ENCODE data around the gene CELSR1. TPM values are rescaled to one million over a fixed set of nuclear protein-coding genes. Genes with fewer than 3 reads are reported as not detected.

CELSR1 gene
- total and polyA plus RNA-seq, 2 donors (not counting 1 experiment from before 2014, with no cell fraction given): 0.07 to 1.8 TPM

- peak; percentile 50 to 53 for DNase-seq (ENCODE audit: low read depth in 2 of 2)
- Histone ChIP-seq H3K27me3 (ENCODE audit: control insufficient read depth, insufficient read depth, low read length) (no peaks in the 10 kb centered on the region), H3K36me3 (ENCODE audit: control insufficient read depth, insufficient read depth, low read length) (no peaks in the 10 kb centered on the region), H3K9me3 (ENCODE audit: control insufficient read depth, insufficient read depth, low read depth, low read length) (no peaks in the 10 kb centered on the region), H2AFZ (ENCODE audit: low read length) (no peak overlapping the region), H3K27ac (ENCODE audit: insufficient read depth, low read length) (no peak overlapping the region), H3K9ac (ENCODE audit: insufficient read depth, low read length) (no peak overlapping the region), H4K20me1 (ENCODE audit: control insufficient read depth, extremely low read depth, insufficient read depth, low read length) (no peaks in the 10 kb centered on the region), H3K79me2 (ENCODE audit: control insufficient read depth, insufficient read depth, low read length) (no peaks in the 10 kb centered on the region), H3K4me1 (ENCODE audit: control insufficient read depth, extremely low read depth, insufficient read depth, low read length) (peaks cover 8% of the 10 kb centered on the region), H3K4me2 (ENCODE audit: extremely low read depth, insufficient read depth, low read length) (no peak overlapping the region), H3K4me3 (replicated peaks in 1 of 4; ENCODE audit: control extremely low read depth in 1 of 4, insufficient read depth in 1 of 4, low read depth in 3 of 4, low read length in 4 of 4) (no peak overlapping the region)
- TF ChIP-seq EZH2 (IDR thresholded peaks at IDR 0.05; ENCODE audit: low read length, missing control alignments) (no peak), CTCF (conservative IDR thresholded peaks at IDR 0.05 in 1 of 2, IDR thresholded peaks at IDR 0.05 in 1 of 2; ENCODE audit: low read depth in 1 of 2, low read length in 2 of 2) (peak; percentile 86 to 91)
These were observed 4.9 kb upstream of the CELSR1 start for GRCh38 chr22:46542011-46542985.

DNA sequence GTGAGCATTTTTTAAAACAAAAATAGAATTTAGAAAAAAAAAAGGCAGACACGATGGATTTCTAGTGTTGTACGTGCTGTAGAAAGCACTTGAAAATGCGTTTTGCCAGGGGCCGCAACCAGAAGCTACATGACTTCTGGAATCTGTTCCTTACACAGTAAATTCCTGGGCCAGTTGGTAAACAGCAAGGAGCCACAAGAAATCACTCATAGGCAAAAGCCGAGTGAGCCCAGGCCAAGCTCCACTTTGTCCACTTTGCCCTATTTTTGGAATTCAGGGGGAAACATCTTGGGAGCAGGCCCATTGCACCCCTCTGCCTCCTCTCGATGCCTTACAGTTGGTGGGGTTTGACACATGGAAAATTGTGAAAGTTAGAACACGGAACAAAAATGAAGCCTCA lies 4.1 kb upstream of the CELSR1 start:
- Histone ChIP-seq H3K79me2 (ENCODE audit: control insufficient read depth, insufficient read depth, low read length) (no peaks in the 10 kb centered on the region), H4K20me1 (ENCODE audit: control insufficient read depth, extremely low read depth, insufficient read depth, low read length) (no peaks in the 10 kb centered on the region), H3K4me2 (ENCODE audit: extremely low read depth, insufficient read depth, low read length) (no peak overlapping the region), H3K9ac (ENCODE audit: insufficient read depth, low read length) (no peak overlapping the region), H3K4me3 (replicated peaks in 1 of 4; ENCODE audit: control extremely low read depth in 1 of 4, insufficient read depth in 1 of 4, low read depth in 3 of 4, low read length in 4 of 4) (no peak overlapping the region), H3K9me3 (ENCODE audit: control insufficient read depth, insufficient read depth, low read depth, low read length) (no peaks in the 10 kb centered on the region), H3K27me3 (ENCODE audit: control insufficient read depth, insufficient read depth, low read length) (no peaks in the 10 kb centered on the region), H3K4me1 (ENCODE audit: control insufficient read depth, extremely low read depth, insufficient read depth, low read length) (peaks cover under 1% of the 10 kb centered on the region), H3K27ac (ENCODE audit: insufficient read depth, low read length) (no peak overlapping the region), H3K36me3 (ENCODE audit: control insufficient read depth, insufficient read depth, low read length) (no peaks in the 10 kb centered on the region), H2AFZ (ENCODE audit: low read length) (no peak overlapping the region)
- TF ChIP-seq EZH2 (IDR thresholded peaks at IDR 0.05; ENCODE audit: low read length, missing control alignments) (no peak), CTCF (conservative IDR thresholded peaks at IDR 0.05 in 1 of 2, IDR thresholded peaks at IDR 0.05 in 1 of 2; ENCODE audit: low read depth in 1 of 2, low read length in 2 of 2) (no peak)
- no peak for DNase-seq (ENCODE audit: low read depth in 2 of 2)

- H3K4me2 ChIP-seq (ENCODE audit: extremely low read depth, insufficient read depth, low read length): no peak overlapping the region
- H4K20me1 ChIP-seq (ENCODE audit: control insufficient read depth, extremely low read depth, insufficient read depth, low read length): no peaks in the 10 kb centered on the region
- H3K36me3 ChIP-seq (ENCODE audit: control insufficient read depth, insufficient read depth, low read length): no peaks in the 10 kb centered on the region
- H3K4me1 ChIP-seq (ENCODE audit: control insufficient read depth, extremely low read depth, insufficient read depth, low read length): no peaks in the 10 kb centered on the region
- no peaks in the 10 kb centered on the region for H3K27me3 ChIP-seq (ENCODE audit: control insufficient read depth, insufficient read depth, low read length)
- no peak overlapping the region for H3K27ac ChIP-seq (ENCODE audit: insufficient read depth, low read length)
- no peak overlapping the region for H3K9ac ChIP-seq (ENCODE audit: insufficient read depth, low read length)
- no peak overlapping the region for H2AFZ ChIP-seq (ENCODE audit: low read length)
- H3K79me2 ChIP-seq (ENCODE audit: control insufficient read depth, insufficient read depth, low read length): no peaks in the 10 kb centered on the region
- no peak for DNase-seq (ENCODE audit: low read depth in 2 of 2)
- TF ChIP-seq EZH2 (IDR thresholded peaks at IDR 0.05; ENCODE audit: low read length, missing control alignments): no peak
- no peak for TF ChIP-seq CTCF (conservative IDR thresholded peaks at IDR 0.05 in 1 of 2, IDR thresholded peaks at IDR 0.05 in 1 of 2; ENCODE audit: low read depth in 1 of 2, low read length in 2 of 2)
- no peaks in the 10 kb centered on the region for H3K9me3 ChIP-seq (ENCODE audit: control insufficient read depth, insufficient read depth, low read depth, low read length)
- no peak overlapping the region for H3K4me3 ChIP-seq (replicated peaks in 1 of 4; ENCODE audit: control extremely low read depth in 1 of 4, insufficient read depth in 1 of 4, low read depth in 3 of 4, low read length in 4 of 4)
These were observed 3.5 kb upstream of the CELSR1 start for GRCh38 chr22:46540874-46541273.
